A549 (cell line): Measurements from ENCODE around the gene SALL4. TPM values are rescaled to one million over a fixed set of nuclear protein-coding genes. Genes with fewer than 3 reads are reported as not detected.

Source experiments
- ATAC-seq, 2 experiments: fragments of 200-7000 bp in 1 of 2; fragments of >200 bp in 1 of 2; cut with Nextera tagmentation in 1 of 2; cut with Tn5 transposase in 1 of 2; 3 replicates each; pipeline versions ENCODE4 v1.8.0 to v1.9.1; 2018 to 2020; ENCODE audit warnings: mild to moderate bottlenecking in 1 of 2, moderate library complexity in 1 of 2
- CTCF ChIA-PET: fragments of 300-600 bp; sonication (Branson Sonifier 250); formaldehyde crosslinking; extraction: SDS; loops from one replicate; lab custom pipeline; 2021; ENCODE audit warnings: antibody characterized with exemption, inconsistent platforms; lab: Yijun Ruan, JAX
- POLR2A ChIA-PET: fragments of 350-600 bp; formaldehyde crosslinking; extraction: SDS; loops from one replicate; lab custom pipeline; 2021; ENCODE audit warnings: antibody characterized with exemption, inconsistent platforms; lab: Yijun Ruan, JAX
- DNase-seq, 2 experiments: peaks; one replicate each; pipeline versions ENCODE4 v3.0.0 to v3.0.0-alpha.2; 2011 to 2016; ENCODE audit warnings: low read depth in 1 of 2, low spot score in 1 of 2
- FAIRE-seq: peaks from 2 replicates; lab custom pipeline; 2011; peaks lifted over from hg19 to GRCh38; lab: Jason Lieb, UNC
- H3K27ac ChIP-seq, 2 experiments: fragments of >200 bp; sonication (Bioruptor Twin); formaldehyde crosslinking; 3 replicates each; pipeline ENCODE4 v1.5.1; 2016 to 2017
- H3K4me1 ChIP-seq: fragments of >200 bp; sonication (Bioruptor Twin); formaldehyde crosslinking; 3 replicates; pipeline ENCODE4 v1.6.1; 2016
- H3K4me2 ChIP-seq: fragments of >200 bp; sonication (Bioruptor Twin); formaldehyde crosslinking; 3 replicates; pipeline ENCODE4 v1.6.1; 2016
- H3K4me3 ChIP-seq: fragments of >200 bp; sonication (Bioruptor Twin); formaldehyde crosslinking; 3 replicates; pipeline ENCODE4 v1.5.1; 2016
- H3K9me3 ChIP-seq: fragments of >200 bp; sonication (Bioruptor Twin); formaldehyde crosslinking; 3 replicates; pipeline ENCODE4 v1.6.1; 2016
- CBX2 ChIP-seq: fragments of 200-600 bp; sonication (generic); IDR thresholded peaks from 2 replicates; pipeline ENCODE4 v1.6.1; 2016; ENCODE audit warnings: low read depth, mild to moderate bottlenecking, borderline replicate concordance
- CEBPB ChIP-seq, 2 experiments: fragments of >200 bp in 1 of 2; sonication (Bioruptor Twin) in 1 of 2; formaldehyde crosslinking in 1 of 2; IDR thresholded peaks; 2 replicates each; pipeline ENCODE4 v1.6.1; 2012 to 2016
- CHD4 ChIP-seq: fragments of 200-600 bp; sonication (generic); IDR thresholded peaks from 2 replicates; pipeline ENCODE4 v1.6.1; 2016; ENCODE audit warnings: antibody characterized with exemption, mild to moderate bottlenecking, borderline replicate concordance
- FOSB ChIP-seq: fragments of 250-450 bp; sonication (Bioruptor Pico); IDR thresholded peaks from 2 replicates; pipeline ENCODE4 v1.5.0; 2020; ENCODE audit warnings: mild to moderate bottlenecking, moderate library complexity
- FOSL2 ChIP-seq, 2 experiments: fragments of 450-650 bp in 1 of 2; fragments of >200 bp in 1 of 2; sonication (Bioruptor Twin) in 1 of 2; formaldehyde crosslinking; IDR thresholded peaks; 2 replicates each; pipeline versions ENCODE4 v1.5.0 to v1.6.1; 2016 to 2020; ENCODE audit warnings: mild to moderate bottlenecking in 1 of 2, moderate library complexity in 1 of 2
- HDAC2 ChIP-seq: fragments of 200-600 bp; sonication (generic); IDR thresholded peaks from 2 replicates; pipeline ENCODE4 v1.6.1; 2016
- HES2 ChIP-seq: fragments of >200 bp; sonication (Bioruptor Twin); formaldehyde crosslinking; IDR thresholded peaks from 2 replicates; pipeline ENCODE4 v1.6.1; 2016
- HOXA7 ChIP-seq: fragments of 250-450 bp; sonication (Bioruptor Pico); IDR thresholded peaks from 2 replicates; pipeline ENCODE4 v1.5.0; 2020; ENCODE audit warnings: mild to moderate bottlenecking, moderate library complexity
- HOXB13 ChIP-seq: fragments of 250-450 bp; sonication (Bioruptor Pico); IDR thresholded peaks from 2 replicates; pipeline ENCODE4 v1.5.0; 2020; ENCODE audit warnings: low read depth, mild to moderate bottlenecking, moderate library complexity
- HOXB5 ChIP-seq: fragments of 250-450 bp; sonication (Bioruptor Pico); IDR thresholded peaks from 2 replicates; pipeline ENCODE4 v1.5.0; 2020; ENCODE audit warnings: mild to moderate bottlenecking, moderate library complexity
- JUNB ChIP-seq: fragments of >200 bp; sonication (Bioruptor Twin); formaldehyde crosslinking; IDR thresholded peaks from 2 replicates; pipeline ENCODE4 v1.6.1; 2016
- KDM1A ChIP-seq: fragments of 200-600 bp; sonication (generic); IDR thresholded peaks from 2 replicates; pipeline ENCODE4 v1.6.1; 2016; ENCODE audit warnings: low read depth, mild to moderate bottlenecking
- KDM5A ChIP-seq: fragments of 200-600 bp; sonication (generic); IDR thresholded peaks from 2 replicates; pipeline ENCODE4 v1.6.1; 2016; ENCODE audit warnings: antibody characterized with exemption, mild to moderate bottlenecking
- MAX ChIP-seq: IDR thresholded peaks from 2 replicates; pipeline ENCODE4 v1.6.1; 2012
- MAZ ChIP-seq: fragments of 150-350 bp; IDR thresholded peaks from 2 replicates; pipeline ENCODE4 v1.6.1; 2014; ENCODE audit warnings: antibody characterized with exemption, low read depth, low read length, borderline replicate concordance
- NR3C1 ChIP-seq: fragments of >200 bp; sonication (Bioruptor Twin); formaldehyde crosslinking; IDR thresholded peaks from 3 replicates; pipeline ENCODE4 v1.6.1; 2017
- RARB ChIP-seq: fragments of 250-450 bp; sonication (Bioruptor Pico); IDR thresholded peaks from 2 replicates; pipeline ENCODE4 v1.8.0; 2021; ENCODE audit warnings: mild to moderate bottlenecking, moderate library complexity
- SREBF2 ChIP-seq: fragments of 450-650 bp; IDR thresholded peaks from 2 replicates; pipeline ENCODE4 v1.6.1; 2014; ENCODE audit warnings: mild to moderate bottlenecking, moderate library complexity
- TP53 ChIP-seq: fragments of 250-450 bp; sonication (Bioruptor Pico); IDR thresholded peaks from 2 replicates; pipeline ENCODE4 v1.5.0; 2021; ENCODE audit warnings: mild to moderate bottlenecking, moderate library complexity
- WGBS: methylation state at CpG from one replicate; pipeline ENCODE4 v1.1.6; 2017; ENCODE audit errors: missing lambda C conversion rate; 5-methylcytosine and 5-hydroxymethylcytosine counted together
- polyA plus RNA-seq, 4 experiments: library from polyadenylated mRNA; depleted of rRNA in 3 of 4; stranded (reverse); fragments of >200 nt; fragmentation: RNase III in 1 of 4; extraction: RNeasy Plus Mini Kit Qiagen cat#74134 plus additional on column Dnase treatment in 1 of 4; gene quantifications; 2 replicates in 3 of 4; 3 replicates in 1 of 4; pipeline ENCODE4 v1.2.3, GENCODE V29; 2011 to 2017
- TF ChIP-seq, protein P1 (sequence below): fragments of 450-650 bp; IDR thresholded peaks from 2 replicates; pipeline ENCODE4 v1.6.1; 2014; ENCODE audit warnings: antibody characterized with exemption

Gene SALL4
- polyA plus RNA-seq, 2 of the 4 experiments (the other 2 are of a cell fraction): 2.3 to 7.6 TPM

DNA sequence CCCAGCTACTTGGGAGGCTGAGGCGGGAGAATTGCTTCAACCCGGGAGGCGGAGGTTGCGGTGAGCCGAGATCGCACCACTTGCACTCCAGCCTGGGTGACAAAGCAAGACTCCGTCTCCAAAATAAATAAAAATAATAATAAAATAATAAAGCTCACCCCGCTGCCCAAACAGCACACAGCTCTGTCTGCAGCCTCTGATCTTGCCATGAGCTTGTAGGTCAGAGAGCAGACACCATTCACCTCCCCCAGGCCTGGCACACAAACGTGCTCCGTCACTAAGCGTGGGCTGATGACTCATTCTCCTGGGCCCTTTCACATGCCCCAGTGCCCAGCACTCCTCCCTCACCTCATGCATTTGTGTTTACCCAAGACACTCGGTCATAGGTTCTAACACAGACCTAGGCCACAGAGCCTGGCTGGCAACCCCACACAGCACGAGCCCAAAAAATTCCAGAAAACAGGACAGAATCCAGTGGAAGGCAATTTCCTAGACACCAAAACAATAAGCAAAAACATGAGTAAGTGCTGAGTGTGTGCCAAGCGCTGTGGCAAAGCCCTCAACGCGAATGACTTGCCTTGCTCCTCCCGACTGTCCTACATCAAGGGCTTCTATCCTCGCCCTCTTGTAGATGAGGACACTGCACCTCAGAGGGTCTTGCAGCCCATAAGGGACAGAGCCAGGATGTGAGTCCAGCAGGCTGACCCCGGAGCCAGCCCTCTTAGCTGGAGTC, 52.1 kb downstream of the SALL4 start (continued):
- TF ChIP-seq FOSB (CRISPR knock-in tag) (no peak), CEBPB (IDR thresholded peaks at IDR 0.05) (no peak; a peak in 1 of 4 replicates), SREBF2 (no peak), CBX2 (no peak), TP53 (CRISPR knock-in tag) (no peak; the same call in 1 of the 2 replicates)
- TF ChIP-seq, protein P1, sequence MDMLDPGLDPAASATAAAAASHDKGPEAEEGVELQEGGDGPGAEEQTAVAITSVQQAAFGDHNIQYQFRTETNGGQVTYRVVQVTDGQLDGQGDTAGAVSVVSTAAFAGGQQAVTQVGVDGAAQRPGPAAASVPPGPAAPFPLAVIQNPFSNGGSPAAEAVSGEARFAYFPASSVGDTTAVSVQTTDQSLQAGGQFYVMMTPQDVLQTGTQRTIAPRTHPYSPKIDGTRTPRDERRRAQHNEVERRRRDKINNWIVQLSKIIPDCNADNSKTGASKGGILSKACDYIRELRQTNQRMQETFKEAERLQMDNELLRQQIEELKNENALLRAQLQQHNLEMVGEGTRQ: no peak

DNA sequence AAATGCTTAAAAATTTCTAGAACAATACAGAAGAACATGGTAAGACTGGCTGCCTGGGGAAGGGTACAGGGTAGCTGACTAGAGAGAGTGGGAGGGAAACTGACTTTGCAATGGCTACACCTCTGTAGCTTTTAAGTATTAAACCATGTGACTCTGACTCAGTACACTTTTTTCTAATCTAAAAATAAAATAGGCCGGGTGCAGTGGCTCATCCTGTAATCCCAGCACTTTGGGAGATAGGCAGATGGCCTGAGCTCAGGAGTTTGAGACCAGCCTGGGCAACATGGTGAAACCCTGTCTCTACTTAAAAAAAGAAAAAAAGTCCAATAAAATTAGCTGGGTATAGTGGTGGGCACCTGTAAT, 52.7 kb downstream of the SALL4 start:
- H3K4me1 ChIP-seq: peaks cover 66% of the 10 kb centered on the region
- POLR2A ChIA-PET: interaction anchor here (0.6 to 1.7 kb wide), 5 partner anchors 14 to 125 kb away, joined by 3 to 11 read pairs (median 5); partner anchors contain the start of gene ATP9A
- TF ChIP-seq MAZ (no peak), FOSL2 (IDR thresholded peaks at IDR 0.05) (no peak), FOSL2 (CRISPR knock-in tag; IDR thresholded peaks at IDR 0.05) (peak; percentile 20; the same call in 1 of the 2 replicates)
- TF ChIP-seq, protein P1: peak; percentile 23; the same call in 1 of the 2 replicates
- DNase-seq: peak in 1 of 2 experiments; percentile 60
- H3K4me2 ChIP-seq: peak overlapping the region; percentile 80
- peak overlapping the region; percentile 14; the same call in 2 of the 3 replicates for H3K4me3 ChIP-seq
- no peak for FAIRE-seq
- H3K9me3 ChIP-seq: no peaks in the 10 kb centered on the region
- H3K27ac ChIP-seq: peak overlapping the region; percentile 89
- CTCF ChIA-PET: interaction anchor here (0.9 to 6.0 kb wide), 6 partner anchors 14 to 155 kb away, joined by 3 to 25 read pairs (median 5); no protein-coding TSS in a partner anchor
- 0% methylated on average over 1 of the region's 1 CpG for WGBS
- peak; percentile 34 to 51; a peak in 5 of 6 replicates for ATAC-seq

DNA sequence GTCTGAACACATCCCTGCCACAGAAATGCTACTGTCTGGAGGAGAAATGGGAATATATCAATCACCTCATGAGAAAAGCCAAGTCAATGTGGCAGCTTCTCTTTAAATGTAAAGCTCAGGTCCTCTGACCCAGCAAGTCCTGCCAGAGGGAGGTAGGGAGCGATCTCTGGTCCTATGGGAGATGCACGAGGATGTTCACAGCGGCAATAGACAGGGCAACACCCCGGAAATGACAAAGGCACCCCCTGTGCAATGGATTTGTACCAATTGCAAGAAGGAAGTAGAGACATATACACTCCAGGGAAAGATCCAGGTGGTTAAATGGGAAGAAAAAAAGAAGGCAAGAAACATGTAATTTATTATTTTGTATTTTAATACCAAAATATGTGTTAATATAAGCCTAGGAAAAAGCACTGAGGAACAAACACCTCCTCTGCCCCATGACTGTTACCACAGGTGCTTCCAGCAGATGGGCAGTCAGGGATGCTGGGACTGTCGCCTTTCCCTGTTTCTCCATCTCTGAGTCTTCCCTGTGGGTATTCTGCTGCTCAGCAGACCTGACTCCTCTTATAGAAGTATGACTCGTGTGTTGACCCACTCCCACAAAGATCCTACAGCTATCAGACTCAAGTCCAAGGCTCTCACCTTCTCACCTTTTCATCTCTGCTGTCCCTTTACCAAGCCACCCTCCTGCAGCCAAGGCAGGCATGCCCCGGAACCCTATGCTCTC, 55.0 kb downstream of the SALL4 start:
- ChIA-PET POLR2A (interaction anchor here (0.6 kb wide), 1 partner anchor 20 kb away, joined by 3 read pairs; no protein-coding TSS in a partner anchor), CTCF (interaction anchor here (0.7 to 0.8 kb wide), 2 partner anchors 20 to 42 kb away, joined by 3 read pairs; no protein-coding TSS in a partner anchor)
- H3K9me3 ChIP-seq: no peaks in the 10 kb centered on the region
- no peak overlapping the region for H3K4me3 ChIP-seq
- TF ChIP-seq MAX: peak; percentile 38; the same call in 1 of the 2 replicates
- TF ChIP-seq HOXA7: no peak
- no peak for TF ChIP-seq JUNB
- TF ChIP-seq HOXB5 (CRISPR knock-in tag): no peak
- no peak for TF ChIP-seq HOXB13
- TF ChIP-seq KDM5A: no peak
- DNase-seq (peak in 1 of 2 experiments; percentile 86), FAIRE-seq (no peak), ATAC-seq (peak in 1 of 2 experiments; percentile 4; a peak in 1 of 6 replicates)
- H3K4me1 ChIP-seq: peaks cover 79% of the 10 kb centered on the region
- 34% methylated on average over 7 of the region's 7 CpGs for WGBS
- peak overlapping the region; percentile 45 for H3K4me2 ChIP-seq
- H3K27ac ChIP-seq: peak overlapping the region; percentile 60 to 89

DNA sequence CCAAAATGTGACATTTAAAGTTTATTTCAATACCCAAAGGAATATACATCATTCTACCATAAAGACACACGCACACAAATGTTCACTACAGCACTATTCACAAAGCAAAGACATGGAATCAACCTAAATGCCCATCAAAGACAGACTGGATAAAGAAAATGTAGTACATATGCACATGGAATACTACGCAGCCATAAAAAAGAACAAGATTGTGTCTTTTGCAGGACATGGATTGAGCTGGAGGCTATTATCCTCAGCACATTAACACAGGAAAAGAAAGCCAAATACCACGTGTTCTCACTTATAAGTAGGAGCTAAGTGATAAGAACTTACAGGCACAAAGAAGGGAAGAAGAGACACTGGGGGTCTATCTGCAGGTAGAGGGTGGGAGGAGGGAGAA, 56.5 kb downstream of the SALL4 start:
- ATAC-seq (no peak), FAIRE-seq (no peak), DNase-seq (no peak)
- Histone ChIP-seq H3K4me2 (no peak overlapping the region), H3K4me3 (no peak overlapping the region), H3K4me1 (peaks cover 70% of the 10 kb centered on the region), H3K27ac (peak overlapping the region; percentile 81 to 89), H3K9me3 (no peaks in the 10 kb centered on the region)
- ChIA-PET CTCF (interaction anchor here (0.7 to 1.4 kb wide), 2 partner anchors 45 to 81 kb away, joined by 3 read pairs; no protein-coding TSS in a partner anchor), POLR2A (no interaction called here)
- 87% methylated on average over 3 of the region's 3 CpGs for whole genome bisulfite sequencing
- no peak for TF ChIP-seq NR3C1
- TF ChIP-seq CHD4: peak; percentile 79; the same call in 1 of the 2 replicates
- TF ChIP-seq RARB (CRISPR knock-in tag): no peak
- peak; percentile 95 for TF ChIP-seq KDM1A
- TF ChIP-seq HDAC2: 0 out of 2 replicates have a peak, but pooled peaks have one; percentile 24
- no peak for TF ChIP-seq HES2
